Activated naive CD8-positive, alpha-beta T cell treated with anti-CD3 and anti-CD28 coated beads, Interleukin-2, amount 10 ng/mL, durations not matched to agents 7 days and 5 days (primary cell): ENCODE data around the gene SMPD3. TPM values are rescaled to one million over a fixed set of nuclear protein-coding genes. Genes with fewer than 3 reads are reported as not detected.
"Not testable (repeated sequence)": the region's sequence is repeated elsewhere in the genome, so short reads cannot be mapped to it uniquely, and the experiment has no call there.

Source experiments
- ATAC-seq: fragments of 150-1000 bp; cut with Tn5 transposase; one replicate; pipeline ENCODE4 v1.10.0; 2021; ENCODE audit warnings: low read depth, moderate library complexity
- POLR2A ChIA-PET: fragments of 350-600 bp; sonication (Branson Sonifier 250); formaldehyde crosslinking; loops from one replicate; lab custom pipeline; 2021; ENCODE audit warnings: antibody characterized with exemption; lab: Charles Lee
- DNase-seq: peaks from one replicate; pipeline ENCODE4 v3.0.0; 2021
- H3K27ac Mint-ChIP-seq: one replicate; pipeline ENCODE4 v1.8.0; 2022; ENCODE audit warnings: mild to moderate bottlenecking, mixed read lengths
- H3K27me3 Mint-ChIP-seq: one replicate; pipeline ENCODE4 v1.8.0; 2022; ENCODE audit warnings: mild to moderate bottlenecking, moderate library complexity, mixed read lengths
- H3K36me3 Mint-ChIP-seq: one replicate; pipeline ENCODE4 v1.8.0; 2021; ENCODE audit warnings: mild to moderate bottlenecking, mixed read lengths
- H3K4me1 Mint-ChIP-seq: one replicate; pipeline ENCODE4 v1.8.0; 2021; ENCODE audit warnings: mixed read lengths
- H3K4me3 Mint-ChIP-seq: one replicate; pipeline ENCODE4 v1.8.0; 2022; ENCODE audit warnings: mild to moderate bottlenecking, moderate library complexity, mixed read lengths
- H3K9me3 Mint-ChIP-seq: one replicate; pipeline ENCODE4 v1.8.0; 2021; ENCODE audit warnings: mixed read lengths
- total RNA-seq, 2 experiments: library from RNA; stranded (reverse); gene quantifications; one replicate each; pipeline ENCODE4 v1.2.3, GENCODE V29; 2021

SMPD3 gene
- total RNA-seq = 10 to 100 TPM; 16.0 to 16.9 TPM

DNA sequence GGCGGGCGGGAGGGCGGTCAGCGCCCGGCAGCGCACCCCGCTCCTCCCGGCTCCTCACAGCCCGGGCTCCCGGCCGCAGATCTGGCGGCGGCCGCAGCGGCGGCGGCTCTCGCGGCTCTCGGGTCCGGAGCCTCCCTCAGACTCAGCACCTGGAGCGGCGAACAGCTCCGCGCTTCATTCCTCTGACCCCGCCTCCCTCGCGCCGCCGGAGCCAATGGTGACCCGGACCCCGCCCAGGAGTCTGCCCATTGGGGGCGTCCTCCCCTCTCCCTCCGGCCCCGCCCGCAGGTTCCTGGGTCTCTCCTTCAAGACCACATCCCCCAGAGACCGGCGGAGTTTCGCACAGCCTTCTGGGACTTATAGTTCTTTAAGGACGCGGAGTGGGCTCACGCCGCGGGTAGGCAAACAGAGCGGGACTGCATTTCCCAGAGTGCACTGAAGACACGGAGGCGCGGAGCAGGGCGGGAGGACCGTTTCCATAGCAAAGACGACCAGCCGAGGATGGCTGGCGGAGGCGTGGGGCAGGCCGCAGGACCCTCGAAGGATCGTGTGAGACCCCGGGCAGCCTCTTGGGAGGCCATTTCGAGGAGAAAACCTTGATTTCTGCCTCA lies at the start of gene SMPD3:
SMPD3 (minus strand) TSS at position 149 of the 611 bp plus-strand sequence. CDS start 76,327 bp downstream, outside the sequence.
- Mint-ChIP-seq H3K27me3 (peaks cover 26% of the 10 kb centered on the region), H3K4me1 (peaks cover 9% of the 10 kb centered on the region), H3K36me3 (no peaks in the 10 kb centered on the region), H3K9me3 (no peaks in the 10 kb centered on the region), H3K27ac (no peak within 1 kb of the TSS), H3K4me3 (peak within 1 kb of the TSS; percentile 77)
- POLR2A ChIA-PET = interaction anchor here (1.7 kb wide), 1 partner anchor 29 kb away, joined by 7 read pairs; no protein-coding TSS in a partner anchor
- ATAC-seq (peak; percentile 96), DNase-seq (peak; percentile 98)

DNA sequence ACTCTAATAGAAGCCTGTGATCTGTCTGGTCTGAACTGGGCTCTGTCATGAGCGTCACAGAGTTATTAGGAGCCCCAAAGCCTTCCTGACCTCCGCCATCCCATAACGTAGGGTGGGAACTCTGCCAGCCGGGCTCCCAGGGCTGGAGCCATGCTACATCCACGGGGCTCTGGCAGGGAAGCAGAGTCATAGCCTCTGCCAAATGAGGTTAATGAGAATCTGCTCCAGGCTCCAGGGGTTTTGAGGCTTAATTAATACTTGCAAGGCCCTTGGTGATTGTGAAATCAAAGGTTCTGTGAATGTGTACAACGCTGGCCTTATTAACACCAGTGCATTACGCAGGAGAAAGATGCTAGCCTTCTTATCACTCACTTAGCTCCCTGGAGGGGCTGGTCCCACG lies 48.4 kb upstream of the SMPD3 start:
- DNase-seq = no peak
- H3K27me3 Mint-ChIP-seq = peaks cover 13% of the 10 kb centered on the region
- H3K4me3 Mint-ChIP-seq = no peak overlapping the region
- POLR2A ChIA-PET = no interaction called here
- H3K9me3 Mint-ChIP-seq = no peaks in the 10 kb centered on the region
- no peak overlapping the region for H3K27ac Mint-ChIP-seq
- no peaks in the 10 kb centered on the region for H3K36me3 Mint-ChIP-seq
- ATAC-seq = no peak
- H3K4me1 Mint-ChIP-seq = peaks cover 3% of the 10 kb centered on the region

DNA sequence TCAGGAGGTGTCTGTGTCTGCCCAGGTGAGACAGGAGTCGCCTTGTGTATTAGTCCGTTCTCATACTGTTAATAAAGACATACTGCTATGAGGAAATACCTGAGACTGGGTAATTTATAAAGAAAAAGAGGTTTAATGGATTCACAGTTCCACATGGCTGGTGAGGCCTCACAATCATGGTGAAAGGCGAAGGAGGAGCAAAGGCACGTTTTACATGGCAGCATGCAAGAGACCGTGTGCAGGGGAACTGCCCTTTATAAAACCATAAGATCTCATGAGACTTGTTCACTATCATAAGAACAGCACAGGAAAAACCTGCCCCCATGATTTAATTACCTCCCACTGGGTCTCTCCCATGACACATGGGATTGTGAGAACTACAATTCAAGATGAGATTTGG lies 46.0 kb upstream of the SMPD3 start:
- H3K27ac Mint-ChIP-seq, H3K9me3 Mint-ChIP-seq, ATAC-seq, H3K36me3 Mint-ChIP-seq, H3K4me1 Mint-ChIP-seq, POLR2A ChIA-PET, DNase-seq, H3K4me3 Mint-ChIP-seq: not testable (repeated sequence)
- H3K27me3 Mint-ChIP-seq = peaks cover 18% of the 10 kb centered on the region

DNA sequence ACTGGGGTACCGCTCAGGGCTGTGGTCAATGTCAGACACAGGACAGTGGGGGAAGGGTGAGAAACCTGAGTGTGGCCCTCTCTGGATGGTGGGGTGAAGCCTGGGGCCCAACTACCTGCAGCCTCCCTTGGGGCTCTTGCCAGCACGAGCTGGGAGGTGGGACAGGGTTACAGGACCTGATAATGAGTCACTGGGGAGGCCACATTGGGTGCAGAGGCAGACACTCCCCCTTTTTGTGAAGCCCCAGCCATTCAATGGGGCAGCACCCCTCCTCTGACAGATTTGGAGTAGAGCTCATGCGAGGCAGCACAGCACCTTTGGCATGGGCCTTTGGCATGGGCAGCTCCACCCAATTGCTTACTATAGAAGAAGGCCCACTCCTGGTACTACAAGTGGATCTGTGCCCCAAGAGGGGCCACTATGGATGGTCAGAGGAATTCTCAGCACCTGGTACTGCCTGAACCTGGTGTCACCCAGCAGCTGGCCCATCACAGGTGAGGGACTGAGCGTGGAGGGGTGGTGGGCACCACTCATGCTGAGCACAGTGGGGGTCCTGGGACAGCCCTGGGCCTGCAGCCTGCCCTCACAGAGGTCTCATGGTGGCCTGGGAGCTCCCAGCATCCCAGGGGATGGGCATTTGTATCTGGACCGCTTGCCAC lies 45.2 kb upstream of the SMPD3 start:
- ATAC-seq (no peak), DNase-seq (no peak)
- Mint-ChIP-seq H3K36me3 (no peaks in the 10 kb centered on the region), H3K4me1 (no peaks in the 10 kb centered on the region), H3K9me3 (no peaks in the 10 kb centered on the region), H3K4me3 (no peak overlapping the region), H3K27me3 (peaks cover 22% of the 10 kb centered on the region), H3K27ac (no peak overlapping the region)
- POLR2A ChIA-PET = no interaction called here

DNA sequence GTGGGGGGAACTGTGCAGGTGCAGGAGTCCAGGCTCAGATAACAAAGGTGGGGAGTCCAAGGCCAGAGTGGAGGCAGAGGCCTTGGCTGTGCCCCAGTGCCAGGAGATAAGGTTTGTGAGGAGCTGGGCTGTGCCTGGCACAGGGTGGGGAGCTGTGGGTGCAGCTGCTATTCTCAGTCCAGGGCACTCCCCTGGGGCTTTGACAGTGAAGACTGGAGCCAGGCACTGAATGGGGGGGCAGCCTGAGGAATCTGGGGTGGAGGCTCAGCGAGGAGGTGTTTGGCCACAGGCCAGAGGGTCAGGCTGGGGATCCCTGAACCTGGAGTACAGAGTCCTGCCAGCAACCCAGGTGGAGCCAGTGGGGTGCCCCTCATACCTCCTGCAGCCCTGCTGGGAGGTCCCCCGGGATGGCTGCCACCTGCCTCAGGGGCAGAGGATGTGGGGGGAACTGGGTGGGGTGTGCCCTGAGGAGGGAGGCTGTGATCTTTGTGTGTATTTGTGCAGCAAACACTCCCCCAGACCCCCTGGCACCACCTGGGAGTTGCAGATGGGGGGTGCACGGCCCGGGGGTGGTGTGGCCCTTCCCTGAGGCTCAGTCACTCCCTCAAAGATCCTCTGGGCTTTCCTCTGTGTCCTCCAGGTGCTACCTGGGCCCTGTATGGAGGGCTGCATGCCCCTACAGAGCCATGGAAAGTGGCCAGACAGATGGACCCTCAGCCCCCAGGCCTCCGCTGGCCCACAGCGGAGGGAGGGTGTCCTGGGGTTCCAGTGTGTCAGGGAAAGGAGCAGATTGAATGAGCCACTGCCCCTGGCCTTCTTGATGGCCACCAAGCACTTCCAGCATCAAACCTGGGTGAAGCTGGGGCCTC lies 44.5 kb upstream of the SMPD3 start:
- no peaks in the 10 kb centered on the region for H3K4me1 Mint-ChIP-seq
- H3K4me3 Mint-ChIP-seq = no peak overlapping the region

DNA sequence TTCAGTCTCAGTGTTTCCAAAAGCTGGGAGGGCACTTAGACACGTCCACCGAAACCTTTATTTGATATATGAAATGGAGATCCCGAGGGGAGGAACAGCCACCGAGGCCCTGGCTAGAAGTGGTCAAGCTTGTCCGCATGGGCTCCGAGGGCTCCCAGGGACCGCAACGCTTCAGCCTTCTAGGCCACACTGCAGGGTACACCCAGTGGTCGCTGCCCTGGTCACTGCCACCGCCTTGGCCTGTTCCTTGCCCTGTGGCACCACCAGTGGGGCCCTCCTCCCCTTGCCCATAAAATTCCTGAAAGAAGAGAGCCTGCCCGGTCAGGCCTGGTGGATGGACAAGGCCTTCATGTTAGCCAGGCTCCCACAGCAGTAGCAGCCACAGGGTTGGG lies 43.8 kb upstream of the SMPD3 start:
- DNase-seq (no peak), ATAC-seq (no peak)
- no peak overlapping the region for H3K4me3 Mint-ChIP-seq
- POLR2A ChIA-PET = no interaction called here
- no peak overlapping the region for H3K27ac Mint-ChIP-seq
- H3K36me3 Mint-ChIP-seq = no peaks in the 10 kb centered on the region
- H3K27me3 Mint-ChIP-seq = peaks cover 26% of the 10 kb centered on the region
- H3K9me3 Mint-ChIP-seq = no peaks in the 10 kb centered on the region
- no peaks in the 10 kb centered on the region for H3K4me1 Mint-ChIP-seq

More for the DNA sequence above, 44.5 kb upstream of the SMPD3 start:
- peaks cover 28% of the 10 kb centered on the region for H3K27me3 Mint-ChIP-seq
- H3K36me3 Mint-ChIP-seq = no peaks in the 10 kb centered on the region
- ATAC-seq (no peak), DNase-seq (no peak)
- POLR2A ChIA-PET = no interaction called here
- no peaks in the 10 kb centered on the region for H3K9me3 Mint-ChIP-seq
- H3K27ac Mint-ChIP-seq = no peak overlapping the region

DNA sequence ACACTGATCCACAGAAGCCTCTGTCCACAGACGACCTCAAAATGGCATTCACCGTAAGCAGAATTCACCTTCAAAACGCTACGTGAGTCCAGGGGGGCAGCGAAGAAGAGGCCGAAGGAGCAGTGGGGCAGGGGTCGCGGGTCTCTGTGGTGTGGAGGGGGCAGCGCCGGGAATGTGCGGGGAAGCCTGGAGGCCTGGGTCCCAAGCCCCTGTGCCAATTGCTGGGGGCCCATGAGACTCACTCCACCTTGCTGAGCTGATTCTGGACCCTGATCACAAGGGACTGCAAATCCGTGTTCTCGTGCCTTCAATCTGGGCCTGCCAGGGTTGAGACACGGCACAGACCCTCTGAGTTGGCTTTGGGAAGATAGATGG lies 43.3 kb upstream of the SMPD3 start:
- Mint-ChIP-seq H3K36me3 (no peaks in the 10 kb centered on the region), H3K27ac (no peak overlapping the region), H3K27me3 (peaks cover 26% of the 10 kb centered on the region)

DNA sequence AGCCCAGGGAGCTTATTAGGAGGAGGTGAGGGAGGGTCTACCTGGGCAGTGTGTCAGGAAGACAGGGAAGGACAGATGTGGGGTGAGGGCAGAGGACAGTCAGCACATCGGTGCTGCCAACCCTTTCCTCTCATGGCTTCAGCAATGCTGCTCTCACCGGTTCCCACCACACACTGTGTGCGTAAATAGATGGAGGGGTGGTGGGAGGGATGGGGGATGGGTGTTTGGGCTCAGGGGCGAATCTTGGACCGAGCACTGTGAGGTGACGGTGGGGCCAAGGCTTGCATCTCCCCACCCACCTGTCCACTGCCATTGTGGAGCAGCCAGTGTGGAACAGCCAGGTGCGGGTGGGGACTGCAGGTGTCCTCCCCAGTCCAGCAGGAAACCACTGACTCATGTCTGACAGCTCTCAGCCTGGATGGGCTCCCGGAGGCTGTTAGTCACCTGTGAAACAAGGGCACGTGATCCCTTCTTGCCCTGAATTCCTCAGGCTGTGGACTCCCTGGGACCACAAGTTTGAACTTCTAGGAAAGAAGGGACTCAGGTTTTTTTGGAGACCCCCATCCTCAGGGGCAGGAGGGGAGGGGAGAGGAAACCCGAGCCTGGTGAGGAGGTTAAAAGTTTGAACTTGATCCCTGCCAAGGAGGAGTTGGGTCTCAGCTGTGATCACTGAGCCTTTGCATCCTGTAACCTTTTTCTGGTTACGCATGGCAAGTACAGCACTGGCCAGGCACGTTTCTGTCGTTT lies 42.7 kb upstream of the SMPD3 start:
- no peaks in the 10 kb centered on the region for H3K4me1 Mint-ChIP-seq
- H3K27ac Mint-ChIP-seq = no peak overlapping the region
- H3K27me3 Mint-ChIP-seq = peaks cover 22% of the 10 kb centered on the region
- no peaks in the 10 kb centered on the region for H3K9me3 Mint-ChIP-seq
- no peaks in the 10 kb centered on the region for H3K36me3 Mint-ChIP-seq
- H3K4me3 Mint-ChIP-seq = no peak overlapping the region
- DNase-seq (no peak), ATAC-seq (no peak)
- POLR2A ChIA-PET = no interaction called here

More for the DNA sequence above, 43.3 kb upstream of the SMPD3 start:
- Mint-ChIP-seq H3K4me1 (no peaks in the 10 kb centered on the region), H3K4me3 (no peak overlapping the region), H3K9me3 (no peaks in the 10 kb centered on the region)
- DNase-seq (no peak), ATAC-seq (no peak)
- POLR2A ChIA-PET = no interaction called here

DNA sequence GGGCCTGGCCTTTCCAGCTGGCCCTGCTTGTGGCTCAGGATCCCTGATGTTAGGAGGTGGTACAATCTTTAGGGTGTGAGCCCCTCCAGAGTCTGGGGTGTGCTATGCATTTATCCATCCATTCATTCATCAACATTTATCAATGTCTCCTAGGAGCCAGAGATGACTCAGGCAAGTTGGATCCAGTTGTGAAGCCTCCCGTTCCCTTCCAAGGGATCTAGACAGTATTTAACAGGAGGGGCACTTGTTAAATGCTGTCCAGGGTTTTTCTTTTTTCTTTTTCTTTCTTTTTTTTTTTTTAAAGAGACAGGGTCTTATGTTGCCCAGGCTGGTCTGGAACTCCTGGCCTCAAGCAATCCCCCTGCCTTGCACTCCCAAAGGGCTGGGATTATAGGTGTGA lies 42.0 kb upstream of the SMPD3 start:
- POLR2A ChIA-PET = no interaction called here
- Mint-ChIP-seq H3K36me3 (no peaks in the 10 kb centered on the region), H3K9me3 (no peaks in the 10 kb centered on the region), H3K4me3 (no peak overlapping the region), H3K27ac (no peak overlapping the region), H3K27me3 (peaks cover 22% of the 10 kb centered on the region), H3K4me1 (no peaks in the 10 kb centered on the region)
- no peak for DNase-seq
- no peak for ATAC-seq

DNA sequence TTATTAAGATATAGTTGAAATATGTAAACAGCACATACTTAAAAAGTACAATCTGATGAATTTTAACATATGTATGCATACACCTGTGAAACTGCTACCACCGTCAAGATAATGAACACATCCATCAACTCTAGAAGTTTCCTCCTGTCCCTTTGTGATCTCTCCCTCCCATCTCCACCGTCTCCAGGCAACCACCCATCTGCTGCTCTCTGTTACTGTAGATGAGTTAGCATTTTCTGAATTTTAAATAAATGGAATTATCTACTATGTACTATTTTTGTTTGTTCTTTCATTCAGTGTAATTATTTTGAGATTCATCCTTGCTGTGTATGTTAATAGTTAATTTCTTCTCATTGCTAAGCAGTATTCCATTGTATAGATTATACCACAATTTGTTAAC lies 40.2 kb upstream of the SMPD3 start:
- peaks cover 17% of the 10 kb centered on the region for H3K27me3 Mint-ChIP-seq
- no peaks in the 10 kb centered on the region for H3K4me1 Mint-ChIP-seq
- H3K4me3 Mint-ChIP-seq = no peak overlapping the region
- H3K36me3 Mint-ChIP-seq = no peaks in the 10 kb centered on the region
- POLR2A ChIA-PET = no interaction called here
- H3K9me3 Mint-ChIP-seq = no peaks in the 10 kb centered on the region
- ATAC-seq = no peak
- no peak for DNase-seq
- no peak overlapping the region for H3K27ac Mint-ChIP-seq

DNA sequence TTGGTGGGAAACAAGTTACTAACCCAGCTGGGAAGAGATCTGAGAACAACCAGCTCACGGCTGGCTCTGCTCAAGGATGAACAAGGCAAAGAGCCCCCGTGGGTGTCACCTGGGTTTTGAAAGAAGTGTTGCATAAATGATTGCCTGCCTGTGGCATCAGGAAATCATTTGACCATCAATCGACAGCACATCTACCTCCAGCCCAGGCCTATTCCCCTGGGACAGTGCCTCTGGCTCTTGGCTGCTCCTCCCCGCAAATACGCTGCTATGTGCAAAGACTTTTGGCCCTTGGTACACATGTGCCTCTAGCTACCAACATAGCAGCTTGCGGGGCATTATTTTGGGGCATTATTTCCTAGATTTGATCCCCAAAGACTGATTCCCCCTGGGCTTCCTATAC lies 39.4 kb upstream of the SMPD3 start:
- Mint-ChIP-seq H3K9me3 (no peaks in the 10 kb centered on the region), H3K36me3 (no peaks in the 10 kb centered on the region), H3K4me3 (no peak overlapping the region), H3K4me1 (no peaks in the 10 kb centered on the region), H3K27me3 (peaks cover 17% of the 10 kb centered on the region), H3K27ac (no peak overlapping the region)
- DNase-seq = no peak
- POLR2A ChIA-PET = no interaction called here
- no peak for ATAC-seq

DNA sequence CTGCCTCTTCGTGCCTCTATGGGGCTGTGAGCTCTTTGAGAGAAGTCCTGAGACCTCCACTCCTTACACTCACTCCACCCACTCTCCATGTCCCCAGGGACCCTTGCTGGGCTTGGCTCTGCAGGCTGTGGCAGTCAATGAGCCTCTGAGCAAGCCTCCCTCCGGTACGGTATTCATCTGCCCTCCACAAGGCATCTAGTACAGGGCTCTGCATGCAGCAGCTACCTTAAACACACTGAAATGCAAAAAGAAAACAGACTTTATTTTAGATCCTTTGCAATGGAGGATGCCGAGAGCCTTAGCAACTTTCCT lies 38.9 kb upstream of the SMPD3 start:
- Mint-ChIP-seq H3K9me3 (no peaks in the 10 kb centered on the region), H3K27me3 (peaks cover 21% of the 10 kb centered on the region), H3K4me1 (no peaks in the 10 kb centered on the region), H3K4me3 (no peak overlapping the region), H3K27ac (no peak overlapping the region), H3K36me3 (no peaks in the 10 kb centered on the region)
- ATAC-seq = no peak
- POLR2A ChIA-PET = no interaction called here
- no peak for DNase-seq

DNA sequence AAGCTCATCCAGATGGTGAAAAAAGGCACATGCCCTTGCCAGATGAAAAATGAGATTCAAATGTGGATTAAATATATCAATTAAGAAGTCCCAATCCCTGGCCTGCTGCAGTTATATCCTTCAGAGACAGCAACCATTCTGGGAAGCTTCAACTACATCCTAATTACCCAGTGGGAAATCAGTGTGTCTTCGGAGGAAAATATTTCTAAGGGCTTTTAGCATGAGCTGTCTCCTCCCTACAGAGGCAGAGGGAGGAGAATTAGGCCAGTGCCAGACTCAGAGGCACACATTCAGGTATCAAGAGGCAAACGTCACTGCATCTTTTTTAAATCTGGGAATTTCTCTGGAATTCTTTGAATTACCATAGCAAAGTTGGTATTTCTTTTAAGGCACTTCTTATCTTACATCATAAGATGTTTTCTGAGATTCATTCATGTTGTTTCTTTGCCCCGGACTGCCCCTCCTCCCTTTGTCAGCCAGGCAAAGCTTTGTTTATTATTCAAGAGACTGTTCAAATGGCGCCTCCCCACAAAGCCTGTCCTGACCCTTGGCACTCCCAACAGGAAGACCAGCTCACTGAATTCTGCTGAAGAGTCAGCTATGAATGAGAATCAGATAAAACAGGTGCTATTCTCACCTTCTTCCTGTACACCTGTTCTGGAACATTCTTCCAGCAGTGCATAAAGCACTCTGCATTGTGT lies 38.3 kb upstream of the SMPD3 start:
- no peak overlapping the region for H3K4me3 Mint-ChIP-seq
- H3K9me3 Mint-ChIP-seq = no peaks in the 10 kb centered on the region
- H3K36me3 Mint-ChIP-seq = no peaks in the 10 kb centered on the region
- no peak for ATAC-seq
- peaks cover 21% of the 10 kb centered on the region for H3K27me3 Mint-ChIP-seq
- H3K4me1 Mint-ChIP-seq = no peaks in the 10 kb centered on the region
- no peak overlapping the region for H3K27ac Mint-ChIP-seq
- POLR2A ChIA-PET = no interaction called here
- DNase-seq = no peak
